Chondrocyte (in vitro differentiated cells): Measurements from ENCODE around the gene INF2. TPM values are rescaled to one million over a fixed set of nuclear protein-coding genes. Genes with fewer than 3 reads are reported as not detected.

Experiments used
- DNase-seq: peaks from one replicate; pipeline ENCODE4 v3.0.0; 2021; ENCODE audit warnings: mixed read lengths, low spot score
- H3K27ac Mint-ChIP-seq: one replicate; pipeline ENCODE4 v1.8.0; 2021; ENCODE audit warnings: mild to moderate bottlenecking, moderate library complexity, mixed read lengths; ENCODE audit not compliant: unreplicated experiment
- H3K27me3 Mint-ChIP-seq: 2 replicates; pipeline ENCODE4 v1.8.0; 2021; ENCODE audit warnings: low read depth, mixed read lengths
- H3K36me3 Mint-ChIP-seq: 2 replicates; pipeline ENCODE4 v1.8.0; 2021; ENCODE audit warnings: low read depth, mixed read lengths
- H3K4me1 Mint-ChIP-seq: 2 replicates; pipeline ENCODE4 v1.8.0; 2021; ENCODE audit warnings: low read depth, mild to moderate bottlenecking, mixed read lengths
- H3K4me3 Mint-ChIP-seq: one replicate; pipeline ENCODE4 v1.8.0; 2021; ENCODE audit warnings: mild to moderate bottlenecking, moderate library complexity, mixed read lengths; ENCODE audit not compliant: unreplicated experiment
- H3K9me3 Mint-ChIP-seq: 2 replicates; pipeline ENCODE4 v1.8.0; 2021; ENCODE audit warnings: low read depth, mixed read lengths
- CTCF ChIP-seq: fragments of 200-600 bp; sonication (generic); IDR thresholded peaks from 2 replicates; pipeline ENCODE4 v1.5.0; 2021; ENCODE audit warnings: antibody characterized with exemption, mild to moderate bottlenecking, moderate library complexity
- total RNA-seq: library from RNA; stranded (reverse); gene quantifications from 3 replicates; pipeline ENCODE4 v1.2.1, GENCODE V29; 2021

Gene INF2
- total RNA-seq, 1 donor from 2014 or later: 117 TPM

- no peak for TF ChIP-seq CTCF
- peak; percentile 61 for DNase-seq
- H3K4me3 Mint-ChIP-seq: no peak overlapping the region
- peaks cover 20% of the 10 kb centered on the region for H3K27me3 Mint-ChIP-seq
- H3K9me3 Mint-ChIP-seq: peaks cover 14% of the 10 kb centered on the region
- H3K36me3 Mint-ChIP-seq: peaks cover 6% of the 10 kb centered on the region
- H3K27ac Mint-ChIP-seq: no peak overlapping the region
- no peaks in the 10 kb centered on the region for H3K4me1 Mint-ChIP-seq
Measured at GRCh38 chr14:104643306-104643705, 46.1 kb upstream of the INF2 start.

GRCh38 chr14:104644091-104644635 lies 45.3 kb upstream of the INF2 start:
- H3K9me3 Mint-ChIP-seq: peaks cover 14% of the 10 kb centered on the region
- H3K4me3 Mint-ChIP-seq: no peak overlapping the region
- H3K27me3 Mint-ChIP-seq: peaks cover 14% of the 10 kb centered on the region
- H3K4me1 Mint-ChIP-seq: no peaks in the 10 kb centered on the region
- H3K27ac Mint-ChIP-seq: no peak overlapping the region
- DNase-seq: peak; percentile 49
- TF ChIP-seq CTCF: no peak
- peaks cover 6% of the 10 kb centered on the region for H3K36me3 Mint-ChIP-seq

GRCh38 chr14:104644656-104645378 lies 44.6 kb upstream of the INF2 start:
- H3K27ac Mint-ChIP-seq: no peak overlapping the region
- H3K27me3 Mint-ChIP-seq: peaks cover 14% of the 10 kb centered on the region
- peaks cover 14% of the 10 kb centered on the region for H3K9me3 Mint-ChIP-seq
- H3K4me3 Mint-ChIP-seq: no peak overlapping the region
- DNase-seq: peak; percentile 9
- TF ChIP-seq CTCF: no peak
- H3K36me3 Mint-ChIP-seq: peaks cover 6% of the 10 kb centered on the region
- no peaks in the 10 kb centered on the region for H3K4me1 Mint-ChIP-seq

- peaks cover 12% of the 10 kb centered on the region for H3K27me3 Mint-ChIP-seq
- H3K27ac Mint-ChIP-seq: no peak overlapping the region
- no peaks in the 10 kb centered on the region for H3K4me1 Mint-ChIP-seq
Measured at GRCh38 chr14:104647467-104648043, 41.9 kb upstream of the INF2 start.

More at GRCh38 chr14:104647467-104648043, 41.9 kb upstream of the INF2 start:
- Mint-ChIP-seq H3K9me3 (peaks cover 14% of the 10 kb centered on the region), H3K4me3 (no peak overlapping the region), H3K36me3 (peaks cover 6% of the 10 kb centered on the region)
- DNase-seq: peak; percentile 5
- TF ChIP-seq CTCF: no peak
